ENCODE measurements around the gene B4GALT7. TPM values are rescaled to one million over a fixed set of nuclear protein-coding genes. Genes with fewer than 3 reads are reported as not detected.
"Not testable (repeated sequence)": the region's sequence is repeated elsewhere in the genome, so short reads cannot be mapped to it uniquely, and the experiment has no call there.

Gene B4GALT7
- total RNA-seq, 2 donors from 2014 or later = 27.4 to 33.7 TPM

GRCh38 chr5:177634912-177635311, 35.0 kb downstream of the B4GALT7 start:
- H3K9me3 Mint-ChIP-seq = peaks cover 52% of the 10 kb centered on the region
- not testable (repeated sequence) for H3K27ac Mint-ChIP-seq, H3K4me1 Mint-ChIP-seq

DNA sequence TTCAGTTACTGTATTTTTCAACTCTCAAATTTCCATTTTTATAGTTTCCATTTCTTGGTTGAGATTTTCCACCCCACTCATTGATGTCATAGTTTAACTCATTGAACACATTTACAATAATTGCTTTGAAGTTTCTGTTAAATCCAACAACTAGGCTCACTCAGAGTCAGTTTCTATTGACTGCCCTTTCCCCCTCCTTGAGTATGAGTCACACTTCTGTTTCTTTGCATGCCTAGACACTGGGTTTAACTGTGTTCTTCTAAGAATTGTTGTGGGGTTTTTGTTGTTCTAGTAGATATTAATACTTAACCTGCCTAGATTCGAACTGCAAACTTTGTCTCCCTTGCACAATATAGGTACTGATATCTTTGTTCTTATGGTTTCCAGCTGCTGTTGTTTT, 45.5 kb downstream of the B4GALT7 start:
- not testable (repeated sequence) for H3K27ac ChIP-seq (ENCODE audit: low read depth, low read length); H3K27ac Mint-ChIP-seq; H3K9ac ChIP-seq (ENCODE audit: extremely low read depth, low read length, poor library complexity, severe bottlenecking); DNase-seq; H3K36me3 ChIP-seq (ENCODE audit: control insufficient read depth, insufficient read depth, low read length); H3K4me3 Mint-ChIP-seq; H3K27me3 Mint-ChIP-seq (ENCODE audit: insufficient read depth); H3K9me3 ChIP-seq (ENCODE audit: control insufficient read depth, low read length); H3K4me1 Mint-ChIP-seq; H3K4me1 ChIP-seq (ENCODE audit: control insufficient read depth, insufficient read depth, low read length); H3K4me3 ChIP-seq (ENCODE audit: low read length); H3K27me3 ChIP-seq (ENCODE audit: control insufficient read depth, insufficient read depth, low read length, poor library complexity, severe bottlenecking)
- WGBS, 2 experiments (ENCODE audit: insufficient coverage in 1 of 2, insufficient read length in 1 of 2) = no CpG with 5 or more reads among the region's 1 CpG
- Mint-ChIP-seq H3K9me3 (peaks cover 33% of the 10 kb centered on the region), H3K36me3 (ENCODE audit: low read depth) (peaks cover 23% of the 10 kb centered on the region)

More at GRCh38 chr5:177634912-177635311, 35.0 kb downstream of the B4GALT7 start:
- H3K27me3 Mint-ChIP-seq (ENCODE audit: insufficient read depth) = peaks cover 24% of the 10 kb centered on the region
- 97% methylated on average over 2 of the region's 3 CpGs; no CpG with 5 or more reads in 1 of the 2 experiments for WGBS, 2 experiments (ENCODE audit: insufficient coverage in 1 of 2, insufficient read length in 1 of 2)
- not testable (repeated sequence) for H3K36me3 ChIP-seq (ENCODE audit: control insufficient read depth, insufficient read depth, low read length); H3K4me3 ChIP-seq (ENCODE audit: low read length); H3K9ac ChIP-seq (ENCODE audit: extremely low read depth, low read length, poor library complexity, severe bottlenecking); H3K4me1 ChIP-seq (ENCODE audit: control insufficient read depth, insufficient read depth, low read length); H3K27me3 ChIP-seq (ENCODE audit: control insufficient read depth, insufficient read depth, low read length, poor library complexity, severe bottlenecking); H3K27ac ChIP-seq (ENCODE audit: low read depth, low read length); H3K4me3 Mint-ChIP-seq; DNase-seq
- peaks cover 21% of the 10 kb centered on the region for H3K36me3 Mint-ChIP-seq (ENCODE audit: low read depth)
- H3K9me3 ChIP-seq (ENCODE audit: control insufficient read depth, low read length) = peaks cover 22% of the 10 kb centered on the region

DNA sequence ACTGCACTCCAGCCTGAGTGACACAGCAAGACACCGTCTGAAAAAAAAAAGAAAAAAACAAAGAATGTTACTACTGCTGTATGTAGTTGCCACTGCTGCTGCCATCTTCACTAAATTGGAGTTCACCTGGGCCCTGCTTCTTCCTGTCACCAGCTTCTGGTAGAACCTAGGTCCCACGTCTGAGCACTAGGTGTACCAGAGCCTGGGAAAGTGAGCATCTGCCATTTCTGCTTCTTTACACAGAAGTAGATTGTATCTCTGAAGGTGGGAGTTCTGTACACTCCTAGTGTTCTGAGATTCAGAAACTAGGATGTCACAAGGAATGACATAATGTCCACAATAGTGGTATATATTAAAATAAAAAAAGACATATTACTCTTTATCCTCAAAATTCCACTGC, 51.3 kb downstream of the B4GALT7 start:
- H3K27ac ChIP-seq (ENCODE audit: low read depth, low read length); H3K4me1 Mint-ChIP-seq; H3K36me3 ChIP-seq (ENCODE audit: control insufficient read depth, insufficient read depth, low read length); H3K27me3 Mint-ChIP-seq (ENCODE audit: insufficient read depth); H3K4me3 Mint-ChIP-seq; H3K9me3 ChIP-seq (ENCODE audit: control insufficient read depth, low read length); H3K4me1 ChIP-seq (ENCODE audit: control insufficient read depth, insufficient read depth, low read length); H3K27me3 ChIP-seq (ENCODE audit: control insufficient read depth, insufficient read depth, low read length, poor library complexity, severe bottlenecking); H3K27ac Mint-ChIP-seq; H3K4me3 ChIP-seq (ENCODE audit: low read length); DNase-seq; H3K9ac ChIP-seq (ENCODE audit: extremely low read depth, low read length, poor library complexity, severe bottlenecking): not testable (repeated sequence)
- peaks cover 29% of the 10 kb centered on the region for H3K9me3 Mint-ChIP-seq
- peaks cover 15% of the 10 kb centered on the region for H3K36me3 Mint-ChIP-seq (ENCODE audit: low read depth)
- 100% methylated on average over 2 of the region's 2 CpGs; no CpG with 5 or more reads in 1 of the 2 experiments for WGBS, 2 experiments (ENCODE audit: insufficient coverage in 1 of 2, insufficient read length in 1 of 2)

- not testable (repeated sequence) for H3K4me1 ChIP-seq (ENCODE audit: control insufficient read depth, insufficient read depth, low read length); H3K27ac ChIP-seq (ENCODE audit: low read depth, low read length); H3K9ac ChIP-seq (ENCODE audit: extremely low read depth, low read length, poor library complexity, severe bottlenecking); H3K27me3 ChIP-seq (ENCODE audit: control insufficient read depth, insufficient read depth, low read length, poor library complexity, severe bottlenecking); H3K4me3 ChIP-seq (ENCODE audit: low read length); H3K4me3 Mint-ChIP-seq; H3K4me1 Mint-ChIP-seq; H3K36me3 ChIP-seq (ENCODE audit: control insufficient read depth, insufficient read depth, low read length); H3K9me3 Mint-ChIP-seq; H3K27ac Mint-ChIP-seq; H3K9me3 ChIP-seq (ENCODE audit: control insufficient read depth, low read length); DNase-seq; H3K27me3 Mint-ChIP-seq (ENCODE audit: insufficient read depth); H3K36me3 Mint-ChIP-seq (ENCODE audit: low read depth)
- peak; percentile 32 for TF ChIP-seq CTCF (conservative IDR thresholded peaks at IDR 0.05)
- 83% methylated on average over 1 of the region's 2 CpGs; no CpG with 5 or more reads in 1 of the 2 experiments for WGBS, 2 experiments (ENCODE audit: insufficient coverage in 1 of 2, insufficient read length in 1 of 2)
These were observed 57.9 kb downstream of the B4GALT7 start for GRCh38 chr5:177657846-177658245.

DNA sequence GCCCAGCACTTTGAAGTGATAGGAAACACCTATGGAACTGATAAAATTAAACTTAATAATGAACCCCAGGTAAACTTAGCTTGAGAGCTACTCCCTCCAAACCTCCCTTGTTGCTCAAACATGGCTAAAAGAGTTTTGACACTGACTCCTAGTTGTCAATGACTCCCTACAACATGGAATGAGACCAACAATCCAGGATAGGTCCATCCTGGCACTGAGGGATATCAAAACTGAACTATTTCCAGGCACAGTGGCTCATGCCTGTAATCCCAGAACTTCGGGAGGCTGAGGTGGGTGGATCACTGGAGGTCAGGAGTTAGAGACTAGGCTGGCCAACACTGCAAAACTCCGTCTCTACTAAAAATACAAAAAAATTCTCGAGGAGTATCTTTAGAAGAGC, 58.6 kb downstream of the B4GALT7 start:
- H3K4me3 ChIP-seq (ENCODE audit: low read length); H3K27me3 Mint-ChIP-seq (ENCODE audit: insufficient read depth); H3K4me3 Mint-ChIP-seq; H3K36me3 ChIP-seq (ENCODE audit: control insufficient read depth, insufficient read depth, low read length); H3K9me3 ChIP-seq (ENCODE audit: control insufficient read depth, low read length); H3K27ac Mint-ChIP-seq; H3K27me3 ChIP-seq (ENCODE audit: control insufficient read depth, insufficient read depth, low read length, poor library complexity, severe bottlenecking); DNase-seq; H3K9me3 Mint-ChIP-seq; H3K4me1 Mint-ChIP-seq; H3K27ac ChIP-seq (ENCODE audit: low read depth, low read length); H3K4me1 ChIP-seq (ENCODE audit: control insufficient read depth, insufficient read depth, low read length); H3K36me3 Mint-ChIP-seq (ENCODE audit: low read depth); H3K9ac ChIP-seq (ENCODE audit: extremely low read depth, low read length, poor library complexity, severe bottlenecking): not testable (repeated sequence)
- 100% methylated on average over 1 of the region's 3 CpGs for WGBS, 2 experiments (ENCODE audit: insufficient coverage in 1 of 2, insufficient read length in 1 of 2)

Other genes starting within 250 kb of the B4GALT7 start
- 100 to 1,000 TPM; 119 to 128 TPM for gene LMAN2, start 248.5 kb upstream of the B4GALT7 start, total RNA-seq
- 10 to 100 TPM; 14.2 to 21.9 TPM for gene RGS14, start 242.2 kb upstream of the B4GALT7 start, total RNA-seq
- gene SLC34A1, start 215.7 kb upstream of the B4GALT7 start, total RNA-seq = not detected
- not detected for gene PFN3, start 199.5 kb upstream of the B4GALT7 start, total RNA-seq
- gene F12, start 190.6 kb upstream of the B4GALT7 start, total RNA-seq = 1 to 10 TPM in 1 of 2 donors, under 1 TPM in 1; 0.95 to 2.9 TPM
- gene GRK6, start 173.5 kb upstream of the B4GALT7 start, total RNA-seq = 10 to 100 TPM; 51.6 to 66.8 TPM
- gene PRR7, start 153.3 kb upstream of the B4GALT7 start, total RNA-seq = 1 to 10 TPM; 4.7 to 8.0 TPM
- gene DBN1, start 126.5 kb upstream of the B4GALT7 start, total RNA-seq = 100 to 1,000 TPM; 322 to 383 TPM
- 100 to 1,000 TPM; 196 to 241 TPM for gene PDLIM7, start 102.5 kb upstream of the B4GALT7 start, total RNA-seq
- gene DOK3, start 90.3 kb upstream of the B4GALT7 start, total RNA-seq = 1 to 10 TPM; 2.1 to 7.7 TPM
- gene DDX41, start 83.2 kb upstream of the B4GALT7 start, total RNA-seq = 100 to 1,000 TPM; 115 TPM
- gene FAM193B, start 45.6 kb upstream of the B4GALT7 start, total RNA-seq = 100 to 1,000 TPM; 112 to 115 TPM
- 100 to 1,000 TPM; 184 to 205 TPM for gene TMED9, start 7.9 kb upstream of the B4GALT7 start, total RNA-seq
- not detected for gene FAM153A, start 182.8 kb downstream of the B4GALT7 start, total RNA-seq